ENCODE results near the gene PHKB.

- no peak for TF ChIP-seq CREB5 (CRISPR knock-in tag; IDR thresholded peaks at IDR 0.05; ENCODE audit: low read depth)
- no peak for TF ChIP-seq ZNF8 (CRISPR knock-in tag; IDR thresholded peaks at IDR 0.05)
- TF ChIP-seq ZFP30 (CRISPR knock-in tag; IDR thresholded peaks at IDR 0.05): no peak
- TF ChIP-seq PPARA (CRISPR knock-in tag; IDR thresholded peaks at IDR 0.05; ENCODE audit: borderline replicate concordance): no peak
Measured at GRCh38 chr16:47449788-47450187, 11.3 kb upstream of the PHKB start.

Data from SK-N-SH treated with all-trans-retinoic acid at 6 μM for 48 hours (cell line).